HepG2 (cell line): ENCODE results near the gene FAM234B. TPM values are rescaled to one million over a fixed set of nuclear protein-coding genes. Genes with fewer than 3 reads are reported as not detected.

Experiments used
- FOSL2 ChIP-seq: sonication (generic); formaldehyde crosslinking; IDR thresholded peaks from 2 replicates; pipeline ENCODE4 v1.4.0; 2020; ENCODE audit warnings: missing genetic modification reagents
- MAFK ChIP-seq, 2 experiments: IDR thresholded peaks in 1 of 2; conservative IDR thresholded peaks in 1 of 2; 2 replicates each; pipeline ENCODE4 v1.6.1; 2011; ENCODE audit warnings: improper control_type of control experiment in 2 of 2, low read length in 2 of 2
- MEF2D ChIP-seq: sonication (generic); formaldehyde crosslinking; IDR thresholded peaks from 2 replicates; pipeline ENCODE4 v1.5.1; 2020; ENCODE audit warnings: mild to moderate bottlenecking, missing genetic modification reagents
- MIER3 ChIP-seq: IDR thresholded peaks from 2 replicates; pipeline ENCODE4 v1.6.1; 2016; ENCODE audit warnings: missing compliant biosample characterization, borderline replicate concordance
- NBN ChIP-seq: fragments of 450-650 bp; conservative IDR thresholded peaks from 2 replicates; pipeline ENCODE4 v1.6.1; 2017
- NCOA5 ChIP-seq: sonication (generic); formaldehyde crosslinking; IDR thresholded peaks from 2 replicates; pipeline ENCODE4 v1.4.0; 2020; ENCODE audit warnings: missing genetic modification reagents
- NR2C2 ChIP-seq: sonication (generic); formaldehyde crosslinking; IDR thresholded peaks from 2 replicates; pipeline ENCODE4 v1.4.0; 2020; ENCODE audit warnings: missing genetic modification reagents, mild to moderate bottlenecking, moderate library complexity, borderline replicate concordance
- RARG ChIP-seq: sonication (generic); formaldehyde crosslinking; IDR thresholded peaks from 2 replicates; pipeline ENCODE4 v1.4.0; 2020; ENCODE audit warnings: low read depth, mild to moderate bottlenecking, missing genetic modification reagents
- SALL2 ChIP-seq: sonication (generic); formaldehyde crosslinking; IDR thresholded peaks from 2 replicates; pipeline ENCODE4 v1.8.1; 2023; ENCODE audit warnings: mild to moderate bottlenecking, missing genetic modification reagents, inconsistent platforms
- SCMH1 ChIP-seq: sonication (generic); formaldehyde crosslinking; IDR thresholded peaks from 2 replicates; pipeline ENCODE4 v1.9.0; 2021; ENCODE audit warnings: missing genetic modification reagents, mild to moderate bottlenecking, borderline replicate concordance
- ZBTB8A ChIP-seq: sonication (generic); formaldehyde crosslinking; IDR thresholded peaks from 2 replicates; pipeline ENCODE4 v1.4.0; 2020; ENCODE audit warnings: mild to moderate bottlenecking, low read depth, missing genetic modification reagents, borderline replicate concordance
- ZNF124 ChIP-seq: sonication (generic); formaldehyde crosslinking; IDR thresholded peaks from 2 replicates; pipeline ENCODE4 v1.4.0; 2020; ENCODE audit warnings: missing genetic modification reagents
- ZNF180 ChIP-seq: sonication (generic); formaldehyde crosslinking; IDR thresholded peaks from 2 replicates; pipeline ENCODE4 v1.4.0; 2020; ENCODE audit warnings: low read depth, missing genetic modification reagents, borderline replicate concordance
- ZNF556 ChIP-seq: sonication (generic); formaldehyde crosslinking; IDR thresholded peaks from 2 replicates; pipeline ENCODE4 v1.4.0; 2020; ENCODE audit warnings: mild to moderate bottlenecking, missing genetic modification reagents, borderline replicate concordance
- ZNF713 ChIP-seq: sonication (generic); formaldehyde crosslinking; IDR thresholded peaks from 2 replicates; pipeline ENCODE4 v1.4.0; 2020; ENCODE audit warnings: mild to moderate bottlenecking, missing genetic modification reagents
- ZNF841 ChIP-seq: sonication (generic); formaldehyde crosslinking; IDR thresholded peaks from 2 replicates; pipeline ENCODE4 v1.8.1; 2023; ENCODE audit warnings: missing genetic modification reagents, borderline replicate concordance
- polyA plus RNA-seq, 8 experiments: library from polyadenylated mRNA; depleted of rRNA in 3 of 8; stranded (reverse) in 7 of 8; unstranded in 1 of 8; fragments of >200 nt; fragmentation: Illumina TruSeq in 4 of 8; extraction: Trizol in 4 of 8; gene quantifications; 2 replicates each; pipeline versions ENCODE4 v1.2.1 to v1.2.3, GENCODE V29; 2011 to 2016; ENCODE audit warnings: low read depth in 4 of 8, missing spikeins in 1 of 8, mixed read lengths in 1 of 8; ENCODE audit not compliant: insufficient read depth in 1 of 8
- total RNA-seq, 5 experiments: library from RNA; depleted of rRNA; stranded (reverse); fragments of >200 nt; fragmentation: Illumina TruSeq; extraction: Trizol; gene quantifications; 2 replicates each; pipeline ENCODE4 v1.2.3, GENCODE V29; 2016; ENCODE audit warnings: low read depth in 1 of 5
- TF ChIP-seq, protein P1 (sequence below), 2 experiments: sonication (generic) in 1 of 2; formaldehyde crosslinking in 1 of 2; IDR thresholded peaks; 2 replicates each; pipeline versions ENCODE4 v1.4.0 to v1.6.1; 2018 to 2020; ENCODE audit warnings: missing genetic modification reagents in 2 of 2, borderline replicate concordance in 1 of 2, low read depth in 1 of 2, mild to moderate bottlenecking in 1 of 2, missing biosample characterization in 1 of 2
- TF ChIP-seq, protein P2 (sequence below): sonication (generic); formaldehyde crosslinking; conservative IDR thresholded peaks from 2 replicates; pipeline ENCODE4 v1.4.0; 2020; ENCODE audit warnings: missing genetic modification reagents
- TF ChIP-seq, protein P3 (sequence below): sonication (generic); formaldehyde crosslinking; IDR thresholded peaks from 2 replicates; pipeline ENCODE4 v1.5.1; 2020; ENCODE audit warnings: missing genetic modification reagents, mild to moderate bottlenecking, borderline replicate concordance
- TF ChIP-seq, protein P4 (sequence below): IDR thresholded peaks from 2 replicates; pipeline ENCODE4 v1.6.1; 2016; ENCODE audit warnings: mild to moderate bottlenecking, missing biosample characterization, missing genetic modification reagents
- TF ChIP-seq, protein P5 (sequence below): sonication (generic); formaldehyde crosslinking; IDR thresholded peaks from 2 replicates; pipeline ENCODE4 v1.5.0; 2020; ENCODE audit warnings: missing genetic modification reagents
- TF ChIP-seq, protein P6 (sequence below): sonication (generic); formaldehyde crosslinking; IDR thresholded peaks from 2 replicates; pipeline ENCODE4 v1.5.0; 2020; ENCODE audit warnings: missing genetic modification reagents

Gene FAM234B
- total and polyA plus RNA-seq, 2 of the 13 experiments (the other 11 are each of a cell fraction or from before 2014, with no cell fraction given): 7.8 to 13.8 TPM

DNA sequence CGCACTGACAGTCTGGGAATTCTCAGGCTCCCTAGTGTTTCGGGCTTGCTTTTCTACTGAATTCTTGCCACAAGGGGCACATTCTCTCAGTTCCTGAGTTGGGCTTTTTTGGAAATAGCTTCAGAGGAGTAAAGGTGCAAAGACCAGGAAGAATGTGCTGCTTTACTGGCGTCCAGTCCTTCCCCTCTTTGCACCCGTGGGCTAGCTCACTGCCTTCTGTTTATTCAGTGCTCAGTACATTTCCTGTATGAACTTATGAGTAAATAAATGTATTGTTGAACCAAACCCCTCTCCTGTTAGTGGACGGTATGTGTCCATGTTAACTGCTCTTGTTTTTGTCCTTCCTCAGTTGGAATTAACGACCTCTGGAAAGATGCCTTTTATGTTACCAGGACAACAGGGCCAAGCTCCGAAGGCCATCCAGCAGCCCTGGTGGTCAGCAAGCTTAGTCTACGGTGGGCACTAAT lies 35.3 kb downstream of the FAM234B start (continued):
- TF ChIP-seq, protein P1, sequence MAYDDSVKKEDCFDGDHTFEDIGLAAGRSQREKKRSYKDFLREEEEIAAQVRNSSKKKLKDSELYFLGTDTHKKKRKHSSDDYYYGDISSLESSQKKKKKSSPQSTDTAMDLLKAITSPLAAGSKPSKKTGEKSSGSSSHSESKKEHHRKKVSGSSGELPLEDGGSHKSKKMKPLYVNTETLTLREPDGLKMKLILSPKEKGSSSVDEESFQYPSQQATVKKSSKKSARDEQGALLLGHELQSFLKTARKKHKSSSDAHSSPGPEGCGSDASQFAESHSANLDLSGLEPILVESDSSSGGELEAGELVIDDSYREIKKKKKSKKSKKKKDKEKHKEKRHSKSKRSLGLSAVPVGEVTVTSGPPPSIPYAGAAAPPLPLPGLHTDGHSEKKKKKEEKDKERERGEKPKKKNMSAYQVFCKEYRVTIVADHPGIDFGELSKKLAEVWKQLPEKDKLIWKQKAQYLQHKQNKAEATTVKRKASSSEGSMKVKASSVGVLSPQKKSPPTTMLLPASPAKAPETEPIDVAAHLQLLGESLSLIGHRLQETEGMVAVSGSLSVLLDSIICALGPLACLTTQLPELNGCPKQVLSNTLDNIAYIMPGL (CRISPR knock-in tag; IDR thresholded peaks at IDR 0.05; ENCODE audit: borderline replicate concordance in 1 of 2, low read depth in 1 of 2): peak in 1 of 2 experiments; percentile 54; a peak in 1 of 4 replicates
- TF ChIP-seq MEF2D (CRISPR knock-in tag): peak; percentile 50; the same call in 1 of the 2 replicates
- TF ChIP-seq, protein P2, sequence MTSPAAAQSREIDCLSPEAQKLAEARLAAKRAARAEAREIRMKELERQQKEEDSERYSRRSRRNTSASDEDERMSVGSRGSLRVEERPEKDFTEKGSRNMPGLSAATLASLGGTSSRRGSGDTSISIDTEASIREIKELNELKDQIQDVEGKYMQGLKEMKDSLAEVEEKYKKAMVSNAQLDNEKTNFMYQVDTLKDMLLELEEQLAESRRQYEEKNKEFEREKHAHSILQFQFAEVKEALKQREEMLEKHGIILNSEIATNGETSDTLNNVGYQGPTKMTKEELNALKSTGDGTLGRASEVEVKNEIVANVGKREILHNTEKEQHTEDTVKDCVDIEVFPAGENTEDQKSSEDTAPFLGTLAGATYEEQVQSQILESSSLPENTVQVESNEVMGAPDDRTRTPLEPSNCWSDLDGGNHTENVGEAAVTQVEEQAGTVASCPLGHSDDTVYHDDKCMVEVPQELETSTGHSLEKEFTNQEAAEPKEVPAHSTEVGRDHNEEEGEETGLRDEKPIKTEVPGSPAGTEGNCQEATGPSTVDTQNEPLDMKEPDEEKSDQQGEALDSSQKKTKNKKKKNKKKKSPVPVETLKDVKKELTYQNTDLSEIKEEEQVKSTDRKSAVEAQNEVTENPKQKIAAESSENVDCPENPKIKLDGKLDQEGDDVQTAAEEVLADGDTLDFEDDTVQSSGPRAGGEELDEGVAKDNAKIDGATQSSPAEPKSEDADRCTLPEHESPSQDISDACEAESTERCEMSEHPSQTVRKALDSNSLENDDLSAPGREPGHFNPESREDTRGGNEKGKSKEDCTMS: no peak
- no peak for TF ChIP-seq ZNF713 (CRISPR knock-in tag)
- TF ChIP-seq MIER3 (CRISPR knock-in tag): no peak
- peak; percentile 70; the same call in 1 of the 2 replicates for TF ChIP-seq ZNF556
- TF ChIP-seq, protein P3, sequence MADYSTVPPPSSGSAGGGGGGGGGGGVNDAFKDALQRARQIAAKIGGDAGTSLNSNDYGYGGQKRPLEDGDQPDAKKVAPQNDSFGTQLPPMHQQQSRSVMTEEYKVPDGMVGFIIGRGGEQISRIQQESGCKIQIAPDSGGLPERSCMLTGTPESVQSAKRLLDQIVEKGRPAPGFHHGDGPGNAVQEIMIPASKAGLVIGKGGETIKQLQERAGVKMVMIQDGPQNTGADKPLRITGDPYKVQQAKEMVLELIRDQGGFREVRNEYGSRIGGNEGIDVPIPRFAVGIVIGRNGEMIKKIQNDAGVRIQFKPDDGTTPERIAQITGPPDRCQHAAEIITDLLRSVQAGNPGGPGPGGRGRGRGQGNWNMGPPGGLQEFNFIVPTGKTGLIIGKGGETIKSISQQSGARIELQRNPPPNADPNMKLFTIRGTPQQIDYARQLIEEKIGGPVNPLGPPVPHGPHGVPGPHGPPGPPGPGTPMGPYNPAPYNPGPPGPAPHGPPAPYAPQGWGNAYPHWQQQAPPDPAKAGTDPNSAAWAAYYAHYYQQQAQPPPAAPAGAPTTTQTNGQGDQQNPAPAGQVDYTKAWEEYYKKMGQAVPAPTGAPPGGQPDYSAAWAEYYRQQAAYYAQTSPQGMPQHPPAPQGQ: no peak
- TF ChIP-seq, protein P4, sequence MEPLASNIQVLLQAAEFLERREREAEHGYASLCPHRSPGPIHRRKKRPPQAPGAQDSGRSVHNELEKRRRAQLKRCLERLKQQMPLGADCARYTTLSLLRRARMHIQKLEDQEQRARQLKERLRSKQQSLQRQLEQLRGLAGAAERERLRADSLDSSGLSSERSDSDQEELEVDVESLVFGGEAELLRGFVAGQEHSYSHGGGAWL (CRISPR knock-in tag): no peak
- no peak for TF ChIP-seq ZBTB8A (CRISPR knock-in tag)
- 0 out of 4 replicates have a peak, but pooled peaks of 1 of the 2 experiments have one; percentile 2 for TF ChIP-seq MAFK (conservative IDR thresholded peaks at IDR 0.05 in 1 of 2, IDR thresholded peaks at IDR 0.05 in 1 of 2; ENCODE audit: low read length in 2 of 2)
- TF ChIP-seq FOSL2 (CRISPR knock-in tag): 0 out of 2 replicates have a peak, but pooled peaks have one; percentile 23
- no peak for TF ChIP-seq NCOA5 (CRISPR knock-in tag)
- no peak for TF ChIP-seq ZNF180 (CRISPR knock-in tag)
- no peak for TF ChIP-seq ZNF124 (CRISPR knock-in tag)
- TF ChIP-seq NBN: no peak
- TF ChIP-seq, protein P5, sequence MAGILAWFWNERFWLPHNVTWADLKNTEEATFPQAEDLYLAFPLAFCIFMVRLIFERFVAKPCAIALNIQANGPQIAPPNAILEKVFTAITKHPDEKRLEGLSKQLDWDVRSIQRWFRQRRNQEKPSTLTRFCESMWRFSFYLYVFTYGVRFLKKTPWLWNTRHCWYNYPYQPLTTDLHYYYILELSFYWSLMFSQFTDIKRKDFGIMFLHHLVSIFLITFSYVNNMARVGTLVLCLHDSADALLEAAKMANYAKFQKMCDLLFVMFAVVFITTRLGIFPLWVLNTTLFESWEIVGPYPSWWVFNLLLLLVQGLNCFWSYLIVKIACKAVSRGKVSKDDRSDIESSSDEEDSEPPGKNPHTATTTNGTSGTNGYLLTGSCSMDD: no peak
- TF ChIP-seq SCMH1 (CRISPR knock-in tag): no peak
- no peak for TF ChIP-seq NR2C2 (CRISPR knock-in tag)
- TF ChIP-seq, protein P6, sequence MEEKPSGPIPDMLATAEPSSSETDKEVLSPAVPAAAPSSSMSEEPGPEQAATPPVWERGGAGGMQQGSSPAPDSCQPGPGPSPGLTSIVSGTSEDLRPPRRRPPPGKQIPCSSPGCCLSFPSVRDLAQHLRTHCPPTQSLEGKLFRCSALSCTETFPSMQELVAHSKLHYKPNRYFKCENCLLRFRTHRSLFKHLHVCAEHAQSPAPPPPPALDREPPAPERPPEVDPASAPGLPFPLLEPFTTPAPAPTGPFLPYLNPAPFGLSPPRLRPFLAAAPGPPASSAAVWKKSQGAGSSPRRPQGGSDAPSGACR (CRISPR knock-in tag): no peak
- no peak for TF ChIP-seq ZNF841 (CRISPR knock-in tag)
- TF ChIP-seq RARG: no peak
- TF ChIP-seq SALL2 (CRISPR knock-in tag): no peak
